Suppressor macrophage treated with lipopolysaccharide for 1 hour (primary cell): ENCODE results near the gene FOSB.

ENCODE experiments used
- DNase-seq, 3 donors: peaks; one replicate each; pipeline ENCODE4 v3.0.0-alpha.2; 2020 to 2022

FOSB gene

DNA sequence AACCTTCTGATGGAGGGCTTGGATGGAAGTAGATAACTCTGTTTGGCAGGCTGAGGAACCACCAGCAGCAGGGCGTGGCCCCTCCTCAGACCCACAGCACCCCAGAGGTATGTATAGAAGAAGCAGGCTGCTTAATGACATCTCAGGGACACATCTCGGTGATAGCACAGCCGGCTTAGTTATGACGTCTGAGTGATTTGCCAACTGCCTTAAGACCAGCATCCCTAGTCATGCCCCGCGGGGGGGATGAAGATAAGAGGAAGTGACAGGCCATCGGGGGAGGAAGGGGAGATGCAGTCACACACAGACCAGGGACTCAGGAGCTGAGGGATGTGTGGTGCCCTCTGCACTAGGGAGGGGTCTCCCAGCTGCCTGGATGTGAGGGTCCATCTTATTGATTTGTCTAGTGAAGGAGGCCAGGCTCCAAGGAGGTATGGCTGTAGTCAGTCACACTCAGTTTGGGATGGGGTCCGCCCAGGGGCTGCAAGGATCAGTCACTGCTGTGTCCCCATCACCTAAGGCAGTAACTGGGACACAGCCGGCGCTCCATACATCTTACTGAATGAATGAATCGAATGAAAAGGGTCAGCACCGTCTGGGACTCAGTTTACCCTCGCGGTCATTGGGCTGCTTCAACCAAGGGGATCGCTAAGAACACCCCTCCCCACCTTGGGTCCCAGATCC, 24.9 kb upstream of the FOSB start:
- peak; percentile 95 to 97 (median 95) for DNase-seq

- peak; percentile 92 to 97 (median 93) for DNase-seq
These were observed 24.1 kb upstream of the FOSB start for GRCh38 chr19:45443462-45444317.

DNA sequence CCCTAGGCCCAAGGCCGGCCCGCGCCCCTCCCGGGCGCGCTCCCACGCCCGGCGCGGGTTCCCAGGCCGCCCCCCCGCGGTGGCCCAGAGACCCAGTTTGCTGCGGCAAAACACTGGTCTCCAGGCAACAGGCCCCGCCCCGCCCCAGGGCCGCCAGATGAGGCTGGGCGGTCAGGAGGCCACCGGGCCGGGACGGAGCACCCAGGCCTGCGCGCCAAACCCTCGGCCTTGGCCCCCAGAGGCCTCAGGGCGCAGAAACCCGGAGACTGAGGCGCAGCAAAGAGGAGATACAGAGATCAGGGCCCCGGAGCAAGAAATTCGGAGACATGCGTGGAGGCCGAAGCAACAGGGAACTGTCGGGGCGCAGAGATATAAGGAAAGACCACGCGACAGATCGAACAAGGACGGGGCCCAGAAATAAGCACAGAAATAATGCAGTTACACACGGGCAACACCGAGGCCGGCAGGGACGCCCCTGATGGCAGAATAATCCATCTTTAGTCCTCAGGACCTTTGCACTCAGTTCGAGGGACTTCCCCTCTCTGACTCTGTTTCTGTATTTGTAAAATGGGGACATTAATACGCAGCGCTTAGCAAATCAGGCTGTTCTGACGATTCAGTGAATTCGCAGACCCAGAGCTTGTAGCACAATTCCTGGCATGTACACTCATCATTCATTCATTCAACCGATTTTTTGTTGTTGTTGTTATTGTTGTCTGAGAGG, 23.3 kb upstream of the FOSB start:
- peak; percentile 80 to 93 (median 84) for DNase-seq

DNA sequence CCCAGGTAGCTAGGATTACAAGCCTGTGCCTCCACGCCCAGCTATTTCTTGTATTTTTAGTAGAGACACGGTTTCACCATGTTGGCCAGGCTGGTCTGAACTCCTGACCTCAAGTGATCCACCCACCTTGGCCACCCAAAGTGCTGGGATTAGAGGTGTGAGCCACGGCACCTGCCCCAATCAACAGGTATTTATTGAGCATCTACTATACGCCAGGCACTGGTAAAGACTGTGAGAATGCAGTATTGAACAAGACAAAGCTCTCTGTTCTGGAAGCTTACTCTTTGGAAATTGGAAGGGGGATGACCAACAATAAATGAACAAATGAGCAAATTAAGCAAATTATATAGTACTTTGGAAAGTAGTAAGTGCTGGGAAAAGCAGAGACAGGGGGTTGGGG, 22.7 kb upstream of the FOSB start:
- no peak for DNase-seq

GRCh38 chr19:45446295-45446694, 21.5 kb upstream of the FOSB start:
- DNase-seq: peak; percentile 49 to 59 (median 50)

DNA sequence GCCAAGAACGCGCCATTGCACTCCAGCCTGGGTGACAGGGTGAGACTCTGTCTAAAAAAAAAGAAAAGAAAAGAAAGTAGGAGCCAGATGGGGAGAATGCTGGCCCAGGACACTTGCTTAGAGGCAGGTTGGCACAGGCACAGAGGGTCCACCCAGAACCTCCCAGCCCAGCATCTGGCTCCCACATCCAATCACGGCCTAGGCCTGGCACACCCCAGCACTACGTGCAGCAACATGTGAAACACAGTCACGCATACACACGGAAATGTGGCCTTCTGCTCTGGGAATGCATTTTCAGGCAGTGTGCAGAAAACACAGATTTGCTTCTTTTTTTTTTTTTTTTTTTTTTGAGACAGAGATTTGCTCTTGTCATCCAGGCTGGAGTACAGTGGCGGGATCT, 20.9 kb upstream of the FOSB start:
- DNase-seq: no peak

- no peak for DNase-seq
These were observed 19.4 kb upstream of the FOSB start for GRCh38 chr19:45448425-45448756.

DNA sequence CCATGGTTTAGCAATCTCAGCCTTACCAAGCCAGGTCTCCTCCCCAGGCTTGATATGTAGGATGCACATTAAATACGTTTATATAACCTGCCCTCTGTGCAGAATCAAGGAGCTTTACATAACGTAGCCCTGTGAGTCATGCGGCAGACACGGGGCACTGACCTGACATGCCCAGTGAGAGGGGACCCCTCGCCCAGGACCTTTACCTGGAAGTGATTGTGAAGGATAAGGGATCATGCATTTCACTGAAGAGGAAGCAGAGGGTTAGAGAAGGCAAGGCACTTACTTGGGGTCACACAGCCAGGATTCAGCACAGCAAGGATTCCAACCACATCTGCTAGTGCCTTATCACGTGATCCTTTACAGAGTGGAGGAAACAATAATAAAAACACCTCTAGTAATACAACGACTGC, 18.9 kb upstream of the FOSB start:
- DNase-seq: no peak

DNA sequence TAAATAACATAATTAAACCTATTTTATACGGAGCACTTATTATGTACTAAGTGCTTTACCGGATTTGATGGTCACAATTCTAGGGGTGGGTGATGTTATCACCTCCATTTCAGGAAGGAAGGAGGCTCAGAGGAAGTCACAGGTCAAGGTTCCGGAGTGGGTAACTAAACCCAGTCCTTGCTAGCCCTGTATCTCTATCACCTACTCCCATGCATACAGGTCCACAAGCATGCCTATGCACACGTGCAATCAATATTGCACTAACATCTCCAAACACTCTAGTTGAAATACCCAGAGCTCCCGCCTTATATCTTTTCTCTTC, 17.8 kb upstream of the FOSB start:
- no peak for DNase-seq

DNA sequence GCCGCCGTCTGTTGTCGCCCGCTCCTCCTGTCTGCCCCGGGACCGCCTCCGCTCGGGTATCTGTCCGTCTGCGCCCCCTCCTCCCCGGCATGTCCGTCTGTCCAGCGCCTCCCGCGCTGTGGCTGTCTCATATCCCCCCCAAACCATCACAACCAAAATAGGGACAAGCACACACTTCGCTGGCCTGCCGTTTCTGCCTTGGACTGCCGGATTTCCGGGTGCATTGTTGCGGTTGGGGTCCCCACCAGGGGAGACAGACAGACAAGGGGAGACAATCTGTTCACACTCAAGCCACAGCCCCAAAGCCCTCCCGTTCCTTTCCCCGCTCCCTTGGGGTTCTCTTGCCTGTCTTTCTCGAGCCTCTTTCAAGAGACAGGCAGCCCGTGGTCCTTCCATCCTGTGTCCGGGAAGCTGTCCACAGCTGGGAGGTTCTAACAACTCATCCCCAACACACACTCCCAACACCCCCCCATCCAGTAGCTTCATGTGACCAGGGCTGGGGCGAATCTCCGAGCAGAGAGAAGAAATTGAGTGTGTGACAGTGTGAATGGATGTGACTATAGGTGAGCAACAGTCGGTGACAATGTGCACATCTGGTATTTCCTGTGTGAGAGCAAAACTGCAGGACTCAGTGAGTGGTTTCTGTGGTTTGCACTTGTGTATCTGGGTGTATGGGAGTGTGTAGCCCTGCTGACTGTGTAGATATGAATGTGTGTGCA, 16.5 kb upstream of the FOSB start:
- peak in 1 of 3 donors; percentile 28 for DNase-seq

GRCh38 chr19:45451850-45452387, 15.9 kb upstream of the FOSB start:
- DNase-seq: no peak

- DNase-seq: peak; percentile 94 to 97 (median 95)
These were observed 11.9 kb upstream of the FOSB start for GRCh38 chr19:45455707-45456499.

GRCh38 chr19:45456500-45456815, 11.3 kb upstream of the FOSB start:
- DNase-seq: no peak

GRCh38 chr19:45457776-45458175, 10.0 kb upstream of the FOSB start:
- no peak for DNase-seq

DNA sequence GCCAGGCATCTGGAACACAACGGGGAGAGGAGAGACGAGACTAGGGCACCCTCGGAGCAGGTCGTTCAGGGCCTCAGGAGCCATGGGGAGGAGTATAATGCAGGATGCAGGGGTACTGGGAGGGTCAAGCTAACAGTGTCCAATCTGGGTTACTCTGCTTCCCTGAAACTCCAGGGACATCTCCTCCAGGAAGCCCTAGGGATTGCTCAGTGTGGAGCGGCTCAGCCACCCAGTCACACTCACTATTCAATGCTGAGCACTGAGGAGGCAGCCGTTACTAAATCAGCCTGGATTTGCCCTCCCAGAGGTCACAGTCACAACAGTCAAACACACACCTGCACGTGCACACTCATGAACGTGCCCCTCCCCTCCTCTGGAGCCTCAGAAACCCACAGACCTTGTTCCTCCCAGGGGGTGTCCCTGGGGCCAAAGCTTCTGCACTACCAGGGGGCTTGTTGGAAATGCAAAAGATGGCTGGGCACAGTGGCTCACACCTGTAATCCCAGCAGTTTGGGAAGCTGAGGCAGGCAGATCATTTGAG, 6.9 kb upstream of the FOSB start:
- no peak for DNase-seq

DNA sequence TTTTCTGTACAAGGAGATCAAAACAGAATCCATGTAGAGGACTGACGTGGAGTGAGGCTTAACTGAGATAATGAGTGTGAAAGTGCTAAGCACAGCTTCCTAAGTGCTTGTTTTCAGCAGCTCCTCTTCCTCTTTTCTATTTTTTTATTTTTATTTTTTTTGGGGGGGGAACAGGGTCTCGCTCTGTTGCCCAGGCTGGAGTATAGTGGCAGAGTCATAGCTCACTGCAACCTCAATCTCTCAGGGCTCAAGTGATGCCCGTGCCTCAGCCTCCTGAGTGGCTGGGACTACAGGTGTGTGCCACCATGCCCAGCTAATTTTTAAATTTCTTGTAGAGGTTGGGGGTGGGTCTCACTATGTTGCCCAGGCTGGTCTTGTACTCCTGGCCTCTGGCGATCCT, 5.6 kb upstream of the FOSB start:
- DNase-seq: no peak

- DNase-seq: no peak
These were observed 4.6 kb upstream of the FOSB start for GRCh38 chr19:45463241-45463640.

- no peak for DNase-seq
These were observed 3.5 kb upstream of the FOSB start for GRCh38 chr19:45464274-45464673.

DNA sequence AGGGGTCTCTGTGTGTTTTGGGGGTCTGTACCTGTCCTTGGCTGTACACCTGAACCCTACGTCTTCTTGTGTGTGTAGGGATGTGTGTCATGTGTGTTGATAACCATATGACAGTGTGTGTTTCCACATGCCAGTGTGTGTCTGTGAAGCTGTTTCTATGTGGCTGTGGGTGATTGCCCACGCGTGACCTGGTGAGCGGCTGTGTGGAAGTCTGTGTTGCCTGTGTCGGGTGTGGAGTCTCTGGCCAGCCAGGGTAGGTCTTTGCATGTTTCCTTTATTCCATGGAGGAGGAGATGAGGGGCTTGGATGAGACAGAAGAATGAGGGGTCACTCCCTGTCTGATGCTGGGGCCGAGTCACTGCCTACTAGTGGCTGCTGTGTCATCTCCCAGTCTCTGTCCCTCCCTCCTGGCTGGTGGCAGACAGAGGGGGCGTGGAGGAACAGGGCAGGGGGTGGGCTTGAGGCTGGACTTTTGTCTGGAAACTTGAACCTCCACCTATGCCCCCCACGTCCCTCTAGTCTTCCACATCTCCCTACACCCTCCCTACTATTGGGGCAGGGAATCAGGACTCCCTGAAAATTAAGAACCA, 2.8 kb upstream of the FOSB start:
- peak in 2 of 3 donors; percentile 31 for DNase-seq

- no peak for DNase-seq
These were observed 711 bp upstream of the FOSB start for GRCh38 chr19:45467115-45467455.

- DNase-seq: peak in 2 of 3 donors; percentile 49
These were observed 409 bp downstream of the FOSB start for GRCh38 chr19:45468159-45468651.

- no peak for DNase-seq
These were observed 971 bp downstream of the FOSB start for GRCh38 chr19:45468803-45469131.
